ENCODE measurements around the gene KIF24.

KIF24 gene

GRCh38 chr9:34331196-34331595 lies 2.1 kb upstream of the KIF24 start:
- CTCF ChIA-PET = interaction anchor here (0.6 to 7.2 kb wide), 9 partner anchors 12 to 314 kb away, joined by 3 to 216 read pairs (median 4); partner anchors contain the start of genes MYORG and SIGMAR1
- H3K27ac ChIP-seq (ENCODE audit: insufficient read depth in 1 of 2, low read depth in 1 of 2, low read length in 2 of 2, poor library complexity in 1 of 2, severe bottlenecking in 2 of 2) = no peak overlapping the region
- POLR2A ChIA-PET = no interaction called here
- peak in 2 of 3 donors; percentile 15 to 24 for DNase-seq
- no peak overlapping the region for H3K4me3 ChIP-seq (ENCODE audit: control insufficient read depth in 1 of 7, extremely low read depth in 1 of 7, insufficient read depth in 4 of 7, low read depth in 2 of 7, low read length in 6 of 7)
- H3K4me1 ChIP-seq (ENCODE audit: control extremely low read depth in 1 of 4, control insufficient read depth in 4 of 4, insufficient read depth in 4 of 4, low read length in 3 of 4) = peaks cover 5 to 29% (median 19%) of the 10 kb centered on the region in 4 experiments
- no peaks in the 10 kb centered on the region for H3K9me3 ChIP-seq (ENCODE audit: control extremely low read depth in 1 of 5, control insufficient read depth in 4 of 5, insufficient read depth in 2 of 5, low read depth in 1 of 5, low read length in 4 of 5)
- H3K36me3 ChIP-seq (ENCODE audit: control insufficient read depth in 4 of 4, insufficient read depth in 4 of 4, low read length in 3 of 4) = no peaks in the 10 kb centered on the region
- WGBS (ENCODE audit: insufficient coverage) = no CpG with 5 or more reads among the region's 1 CpG
- no peaks in the 10 kb centered on the region for H3K27me3 ChIP-seq (replicated peaks in 2 of 5; ENCODE audit: control insufficient read depth in 4 of 5, insufficient read depth in 5 of 5, low read length in 4 of 5)

- H3K4me1 ChIP-seq (ENCODE audit: control extremely low read depth in 1 of 4, control insufficient read depth in 4 of 4, insufficient read depth in 4 of 4, low read length in 3 of 4) = peaks cover 5 to 29% (median 19%) of the 10 kb centered on the region in 4 experiments
- peak in 1 of 3 donors; percentile 8 for DNase-seq
- no peaks in the 10 kb centered on the region for H3K36me3 ChIP-seq (ENCODE audit: control insufficient read depth in 4 of 4, insufficient read depth in 4 of 4, low read length in 3 of 4)
- H3K4me3 ChIP-seq (ENCODE audit: control insufficient read depth in 1 of 7, extremely low read depth in 1 of 7, insufficient read depth in 4 of 7, low read depth in 2 of 7, low read length in 6 of 7) = peak overlapping the region; percentile 71 to 99 (median 86)
- ChIA-PET POLR2A (no interaction called here), CTCF (interaction anchor here (1.0 to 1.5 kb wide), 4 partner anchors 30 to 309 kb away, joined by 3 to 5 read pairs (median 3); no protein-coding TSS in a partner anchor)
- H3K27me3 ChIP-seq (replicated peaks in 2 of 5; ENCODE audit: control insufficient read depth in 4 of 5, insufficient read depth in 5 of 5, low read length in 4 of 5) = no peaks in the 10 kb centered on the region
- 0% methylated on average over 9 of the region's 11 CpGs for WGBS (ENCODE audit: insufficient coverage)
- H3K27ac ChIP-seq (ENCODE audit: insufficient read depth in 1 of 2, low read depth in 1 of 2, low read length in 2 of 2, poor library complexity in 1 of 2, severe bottlenecking in 2 of 2) = peak overlapping the region; percentile 89 to 96
- no peaks in the 10 kb centered on the region for H3K9me3 ChIP-seq (ENCODE audit: control extremely low read depth in 1 of 5, control insufficient read depth in 4 of 5, insufficient read depth in 2 of 5, low read depth in 1 of 5, low read length in 4 of 5)
Observed at GRCh38 chr9:34328500-34328986, 525 bp downstream of the KIF24 start.

DNA sequence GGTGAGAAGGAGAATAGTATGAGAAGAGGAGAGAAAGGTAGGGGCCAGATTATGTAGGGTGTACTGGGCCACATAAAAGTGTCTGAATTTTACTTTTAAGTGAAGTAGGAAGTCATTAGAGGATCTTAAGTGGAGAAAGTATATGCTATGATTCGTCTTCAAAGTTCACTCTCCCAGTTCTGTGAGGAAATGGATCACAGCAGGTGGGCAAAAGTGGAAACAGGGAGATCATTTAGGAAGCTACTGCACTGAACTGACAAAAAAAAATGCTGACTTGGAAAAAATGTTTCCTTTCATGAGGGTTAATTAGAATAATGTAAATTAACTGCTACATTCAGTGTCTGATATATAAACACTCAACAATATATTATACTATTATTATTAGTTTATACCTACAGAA lies 2.4 kb downstream of the KIF24 start:
- no peaks in the 10 kb centered on the region for H3K36me3 ChIP-seq (ENCODE audit: control insufficient read depth in 4 of 4, insufficient read depth in 4 of 4, low read length in 3 of 4)
- CTCF ChIA-PET = no interaction called here
- H3K27ac ChIP-seq (ENCODE audit: insufficient read depth in 1 of 2, low read depth in 1 of 2, low read length in 2 of 2, poor library complexity in 1 of 2, severe bottlenecking in 2 of 2) = no peak overlapping the region

DNA sequence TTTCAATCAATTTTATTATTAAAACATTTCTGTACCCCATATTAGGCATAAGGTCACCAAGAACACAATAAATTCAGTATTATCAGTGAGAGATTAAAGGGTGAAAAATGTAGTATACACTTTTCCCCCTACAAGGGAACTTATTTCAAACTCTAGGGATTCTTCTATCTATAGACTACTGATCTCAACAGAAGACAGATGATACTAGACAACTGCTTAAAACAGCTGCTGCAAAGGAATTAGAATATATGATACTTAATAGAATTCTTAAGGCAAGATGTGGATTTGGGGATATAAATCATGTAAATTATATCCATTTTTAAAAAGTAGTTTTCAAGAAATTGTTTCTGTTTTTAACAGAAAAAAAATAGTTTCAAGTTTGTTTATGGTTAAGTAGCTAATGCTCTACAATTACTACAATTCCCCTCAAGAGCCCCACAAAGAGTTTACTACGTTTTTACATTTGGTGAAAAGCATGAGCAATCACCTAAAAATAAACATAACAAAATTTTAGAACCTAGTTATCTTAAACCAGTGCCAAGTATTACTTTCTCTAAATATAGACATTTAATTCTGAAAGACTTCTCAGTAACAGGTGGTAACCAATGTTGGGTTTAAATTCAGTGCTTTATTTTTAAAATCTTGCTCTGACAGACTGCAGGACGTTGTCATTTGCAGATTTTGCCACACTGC lies 6.0 kb downstream of the KIF24 start:
- peaks cover 0 to 13% (median 2%) of the 10 kb centered on the region in 4 experiments for H3K36me3 ChIP-seq (ENCODE audit: control insufficient read depth in 4 of 4, insufficient read depth in 4 of 4, low read length in 3 of 4)
- ChIA-PET CTCF (no interaction called here), POLR2A (interaction anchor here (0.7 kb wide), 1 partner anchor 646 kb away, joined by 3 read pairs; no protein-coding TSS in a partner anchor)
- no peak overlapping the region for H3K4me3 ChIP-seq (ENCODE audit: control insufficient read depth in 1 of 7, extremely low read depth in 1 of 7, insufficient read depth in 4 of 7, low read depth in 2 of 7, low read length in 6 of 7)
- 100% methylated on average over 1 of the region's 2 CpGs for WGBS (ENCODE audit: insufficient coverage)
- no peak overlapping the region for H3K27ac ChIP-seq (ENCODE audit: insufficient read depth in 1 of 2, low read depth in 1 of 2, low read length in 2 of 2, poor library complexity in 1 of 2, severe bottlenecking in 2 of 2)
- no peak for DNase-seq
- peaks cover 0 to 10% (median 4%) of the 10 kb centered on the region in 4 experiments for H3K4me1 ChIP-seq (ENCODE audit: control extremely low read depth in 1 of 4, control insufficient read depth in 4 of 4, insufficient read depth in 4 of 4, low read length in 3 of 4)
- no peaks in the 10 kb centered on the region for H3K27me3 ChIP-seq (replicated peaks in 2 of 5; ENCODE audit: control insufficient read depth in 4 of 5, insufficient read depth in 5 of 5, low read length in 4 of 5)
- no peaks in the 10 kb centered on the region for H3K9me3 ChIP-seq (ENCODE audit: control extremely low read depth in 1 of 5, control insufficient read depth in 4 of 5, insufficient read depth in 2 of 5, low read depth in 1 of 5, low read length in 4 of 5)

More for the DNA sequence above, 2.4 kb downstream of the KIF24 start:
- DNase-seq = no peak
- 100% methylated on average over 1 of the region's 1 CpG for WGBS (ENCODE audit: insufficient coverage)
- Histone ChIP-seq H3K4me3 (ENCODE audit: control insufficient read depth in 1 of 7, extremely low read depth in 1 of 7, insufficient read depth in 4 of 7, low read depth in 2 of 7, low read length in 6 of 7) (no peak overlapping the region), H3K4me1 (ENCODE audit: control extremely low read depth in 1 of 4, control insufficient read depth in 4 of 4, insufficient read depth in 4 of 4, low read length in 3 of 4) (peaks cover 5 to 27% (median 17%) of the 10 kb centered on the region in 4 experiments), H3K27me3 (replicated peaks in 2 of 5; ENCODE audit: control insufficient read depth in 4 of 5, insufficient read depth in 5 of 5, low read length in 4 of 5) (no peaks in the 10 kb centered on the region), H3K9me3 (ENCODE audit: control extremely low read depth in 1 of 5, control insufficient read depth in 4 of 5, insufficient read depth in 2 of 5, low read depth in 1 of 5, low read length in 4 of 5) (no peaks in the 10 kb centered on the region)
- POLR2A ChIA-PET = no interaction called here

DNA sequence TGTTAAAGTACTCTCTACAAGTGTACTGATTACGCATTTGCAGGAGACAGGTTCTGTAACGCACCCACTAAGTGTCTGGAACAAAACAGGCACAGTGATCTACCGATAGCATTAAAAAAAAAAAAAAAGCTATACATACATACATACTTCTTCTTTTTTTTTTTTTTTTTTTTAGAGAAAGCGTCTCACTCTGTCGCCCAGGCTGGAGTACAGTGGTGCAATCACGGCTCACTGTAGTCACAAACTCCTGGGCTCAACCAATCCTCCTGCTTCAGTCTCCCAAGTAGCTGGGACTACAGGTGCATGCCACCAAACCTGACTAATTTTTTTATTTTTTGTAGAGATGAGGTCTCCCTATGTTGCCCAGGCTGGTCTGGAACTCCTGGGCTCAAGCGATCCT lies 7.6 kb downstream of the KIF24 start:
- WGBS (ENCODE audit: insufficient coverage) = no CpG with 5 or more reads among the region's 7 CpGs
- POLR2A ChIA-PET = no interaction called here

GRCh38 chr9:34318163-34318790 lies 10.8 kb downstream of the KIF24 start:
- WGBS (ENCODE audit: insufficient coverage) = 96% methylated on average over 38 of the region's 44 CpGs
- H3K9me3 ChIP-seq (ENCODE audit: control extremely low read depth in 1 of 5, control insufficient read depth in 4 of 5, insufficient read depth in 2 of 5, low read depth in 1 of 5, low read length in 4 of 5) = no peaks in the 10 kb centered on the region
- H3K27ac ChIP-seq (ENCODE audit: insufficient read depth in 1 of 2, low read depth in 1 of 2, low read length in 2 of 2, poor library complexity in 1 of 2, severe bottlenecking in 2 of 2) = no peak overlapping the region
- ChIA-PET POLR2A (no interaction called here), CTCF (interaction anchor here (0.7 to 2.1 kb wide), 3 partner anchors 14 to 62 kb away, joined by 3 to 6 read pairs (median 4); no protein-coding TSS in a partner anchor)
- H3K27me3 ChIP-seq (replicated peaks in 2 of 5; ENCODE audit: control insufficient read depth in 4 of 5, insufficient read depth in 5 of 5, low read length in 4 of 5) = no peaks in the 10 kb centered on the region
- no peak for DNase-seq
- H3K4me3 ChIP-seq (ENCODE audit: control insufficient read depth in 1 of 7, extremely low read depth in 1 of 7, insufficient read depth in 4 of 7, low read depth in 2 of 7, low read length in 6 of 7) = no peak overlapping the region
- no peaks in the 10 kb centered on the region for H3K4me1 ChIP-seq (ENCODE audit: control extremely low read depth in 1 of 4, control insufficient read depth in 4 of 4, insufficient read depth in 4 of 4, low read length in 3 of 4)
- peaks cover 0 to 13% (median 2%) of the 10 kb centered on the region in 4 experiments for H3K36me3 ChIP-seq (ENCODE audit: control insufficient read depth in 4 of 4, insufficient read depth in 4 of 4, low read length in 3 of 4)

More for the DNA sequence above, 7.6 kb downstream of the KIF24 start:
- Histone ChIP-seq H3K9me3 (ENCODE audit: control extremely low read depth in 1 of 5, control insufficient read depth in 4 of 5, insufficient read depth in 2 of 5, low read depth in 1 of 5, low read length in 4 of 5) (no peaks in the 10 kb centered on the region), H3K4me3 (ENCODE audit: control insufficient read depth in 1 of 7, extremely low read depth in 1 of 7, insufficient read depth in 4 of 7, low read depth in 2 of 7, low read length in 6 of 7) (no peak overlapping the region), H3K36me3 (ENCODE audit: control insufficient read depth in 4 of 4, insufficient read depth in 4 of 4, low read length in 3 of 4) (peaks cover 0 to 13% (median 2%) of the 10 kb centered on the region in 4 experiments), H3K27me3 (replicated peaks in 2 of 5; ENCODE audit: control insufficient read depth in 4 of 5, insufficient read depth in 5 of 5, low read length in 4 of 5) (no peaks in the 10 kb centered on the region), H3K4me1 (ENCODE audit: control extremely low read depth in 1 of 4, control insufficient read depth in 4 of 4, insufficient read depth in 4 of 4, low read length in 3 of 4) (no peaks in the 10 kb centered on the region), H3K27ac (ENCODE audit: insufficient read depth in 1 of 2, low read depth in 1 of 2, low read length in 2 of 2, poor library complexity in 1 of 2, severe bottlenecking in 2 of 2) (no peak overlapping the region)
- DNase-seq = no peak
- CTCF ChIA-PET = no interaction called here

DNA sequence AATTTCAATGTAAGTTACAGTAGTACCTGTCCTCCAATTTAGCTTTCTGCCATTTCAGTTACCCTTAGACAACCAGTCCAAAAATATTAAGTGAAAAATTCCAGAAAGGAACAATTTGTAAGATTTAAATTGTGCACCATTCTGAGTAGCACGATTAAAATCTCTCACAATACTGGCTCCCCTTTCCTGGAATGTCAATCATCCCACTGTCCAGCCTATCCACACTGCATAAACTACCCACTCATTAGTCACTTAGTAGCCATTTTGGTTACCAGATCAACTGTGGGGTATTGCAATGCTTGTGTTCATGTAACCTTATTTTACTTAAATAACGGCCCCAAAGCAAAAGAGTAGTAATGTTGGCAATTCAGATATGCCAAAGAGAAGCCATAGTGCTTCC lies 11.6 kb downstream of the KIF24 start:
- CTCF ChIA-PET = interaction anchor here (1.5 kb wide), 1 partner anchor 53 kb away, joined by 4 read pairs; no protein-coding TSS in a partner anchor

More for the DNA sequence above, 11.6 kb downstream of the KIF24 start:
- 100% methylated on average over 1 of the region's 2 CpGs for WGBS (ENCODE audit: insufficient coverage)
- H3K27me3 ChIP-seq (replicated peaks in 2 of 5; ENCODE audit: control insufficient read depth in 4 of 5, insufficient read depth in 5 of 5, low read length in 4 of 5) = no peaks in the 10 kb centered on the region
- H3K4me3 ChIP-seq (ENCODE audit: control insufficient read depth in 1 of 7, extremely low read depth in 1 of 7, insufficient read depth in 4 of 7, low read depth in 2 of 7, low read length in 6 of 7) = no peak overlapping the region
- POLR2A ChIA-PET = no interaction called here
- H3K36me3 ChIP-seq (ENCODE audit: control insufficient read depth in 4 of 4, insufficient read depth in 4 of 4, low read length in 3 of 4) = peaks cover 0 to 13% (median 2%) of the 10 kb centered on the region in 4 experiments
- H3K9me3 ChIP-seq (ENCODE audit: control extremely low read depth in 1 of 5, control insufficient read depth in 4 of 5, insufficient read depth in 2 of 5, low read depth in 1 of 5, low read length in 4 of 5) = no peaks in the 10 kb centered on the region
- H3K4me1 ChIP-seq (ENCODE audit: control extremely low read depth in 1 of 4, control insufficient read depth in 4 of 4, insufficient read depth in 4 of 4, low read length in 3 of 4) = no peaks in the 10 kb centered on the region
- DNase-seq = no peak
- no peak overlapping the region for H3K27ac ChIP-seq (ENCODE audit: insufficient read depth in 1 of 2, low read depth in 1 of 2, low read length in 2 of 2, poor library complexity in 1 of 2, severe bottlenecking in 2 of 2)
